LNCAP (cell line): ENCODE results near the gene ALAS1.

Source experiments
- TF ChIP-seq, protein P1 (sequence below): fragments of 450-650 bp; IDR thresholded peaks from 2 replicates; pipeline ENCODE4 v1.5.1; 2017; ENCODE audit warnings: mild to moderate bottlenecking

The ALAS1 gene

GRCh38 chr3:52248816-52249547 lies 51.0 kb downstream of the ALAS1 start:
- TF ChIP-seq, protein P1, sequence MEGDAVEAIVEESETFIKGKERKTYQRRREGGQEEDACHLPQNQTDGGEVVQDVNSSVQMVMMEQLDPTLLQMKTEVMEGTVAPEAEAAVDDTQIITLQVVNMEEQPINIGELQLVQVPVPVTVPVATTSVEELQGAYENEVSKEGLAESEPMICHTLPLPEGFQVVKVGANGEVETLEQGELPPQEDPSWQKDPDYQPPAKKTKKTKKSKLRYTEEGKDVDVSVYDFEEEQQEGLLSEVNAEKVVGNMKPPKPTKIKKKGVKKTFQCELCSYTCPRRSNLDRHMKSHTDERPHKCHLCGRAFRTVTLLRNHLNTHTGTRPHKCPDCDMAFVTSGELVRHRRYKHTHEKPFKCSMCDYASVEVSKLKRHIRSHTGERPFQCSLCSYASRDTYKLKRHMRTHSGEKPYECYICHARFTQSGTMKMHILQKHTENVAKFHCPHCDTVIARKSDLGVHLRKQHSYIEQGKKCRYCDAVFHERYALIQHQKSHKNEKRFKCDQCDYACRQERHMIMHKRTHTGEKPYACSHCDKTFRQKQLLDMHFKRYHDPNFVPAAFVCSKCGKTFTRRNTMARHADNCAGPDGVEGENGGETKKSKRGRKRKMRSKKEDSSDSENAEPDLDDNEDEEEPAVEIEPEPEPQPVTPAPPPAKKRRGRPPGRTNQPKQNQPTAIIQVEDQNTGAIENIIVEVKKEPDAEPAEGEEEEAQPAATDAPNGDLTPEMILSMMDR, result no peak

GRCh38 chr3:52249683-52250082 lies 51.7 kb downstream of the ALAS1 start:
- TF ChIP-seq, protein P1, result no peak

DNA sequence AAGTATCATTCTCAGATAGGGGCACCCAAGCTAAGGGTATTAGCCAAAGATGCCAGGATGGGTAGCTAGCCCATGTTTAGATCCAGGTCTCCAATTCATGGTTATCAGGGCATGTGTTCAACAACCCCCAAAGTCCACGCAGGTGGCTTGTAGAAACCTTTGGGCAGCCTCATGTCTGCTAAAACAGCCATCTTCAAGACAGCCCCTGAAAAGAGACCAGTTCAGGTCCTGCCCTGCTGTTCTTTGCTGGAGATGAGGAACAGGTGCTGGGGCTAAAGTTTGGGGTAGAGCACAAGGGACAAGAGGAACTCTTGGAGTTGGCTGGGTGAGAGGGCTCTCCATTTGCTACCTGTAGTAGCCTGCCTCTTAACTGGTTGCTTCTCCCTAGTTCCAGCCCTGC lies 52.2 kb downstream of the ALAS1 start:
- TF ChIP-seq, protein P1, result no peak

GRCh38 chr3:52253314-52254304 lies 55.6 kb downstream of the ALAS1 start:
- TF ChIP-seq, protein P1, result no peak

- TF ChIP-seq, protein P1, result no peak
These were observed 56.6 kb downstream of the ALAS1 start for GRCh38 chr3:52254608-52255007.

GRCh38 chr3:52256159-52256558 lies 58.2 kb downstream of the ALAS1 start:
- TF ChIP-seq, protein P1, result no peak

DNA sequence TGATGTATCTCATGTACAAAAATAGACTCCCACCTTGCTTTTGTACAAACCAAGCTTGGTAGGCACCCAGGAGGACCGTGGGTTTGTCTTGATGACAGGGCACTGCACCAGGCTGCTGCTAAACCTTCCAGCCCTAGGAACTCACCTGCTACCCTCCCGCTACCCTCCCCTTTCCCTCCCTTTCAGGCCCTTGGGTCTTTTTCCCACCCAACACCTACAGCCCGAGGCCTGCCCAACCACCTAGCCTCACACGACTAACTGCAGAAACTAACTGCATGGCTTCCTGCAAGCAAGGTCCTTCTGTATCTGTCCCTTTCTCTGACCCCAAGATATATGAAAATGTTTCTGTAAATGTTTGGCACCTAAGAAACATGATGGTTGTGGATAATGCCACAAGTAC lies 58.7 kb downstream of the ALAS1 start:
- TF ChIP-seq, protein P1, result no peak
